ENCODE results near the gene HLA-DOB.

HLA-DOB gene

GRCh38 chr6:32849126-32849525 lies 32.3 kb upstream of the HLA-DOB start:
- no peak for DNase-seq
- Mint-ChIP-seq H3K4me3 (peak overlapping the region; percentile 97), H3K27me3 (no peaks in the 10 kb centered on the region), H3K27ac (peak overlapping the region; percentile 98), H3K9me3 (no peaks in the 10 kb centered on the region), H3K4me1 (peaks cover 66% of the 10 kb centered on the region), H3K36me3 (ENCODE audit: low read depth) (peaks cover 78% of the 10 kb centered on the region)
- ATAC-seq = no peak

- no peaks in the 10 kb centered on the region for H3K9me3 Mint-ChIP-seq
- H3K27me3 Mint-ChIP-seq = no peaks in the 10 kb centered on the region
- H3K4me1 Mint-ChIP-seq = peaks cover 67% of the 10 kb centered on the region
- peak overlapping the region; percentile 97 for H3K4me3 Mint-ChIP-seq
- ATAC-seq (no peak), DNase-seq (no peak)
- peak overlapping the region; percentile 98 for H3K27ac Mint-ChIP-seq
- peaks cover 85% of the 10 kb centered on the region for H3K36me3 Mint-ChIP-seq (ENCODE audit: low read depth)
Observed at GRCh38 chr6:32847795-32848194, 31.0 kb upstream of the HLA-DOB start.

DNA sequence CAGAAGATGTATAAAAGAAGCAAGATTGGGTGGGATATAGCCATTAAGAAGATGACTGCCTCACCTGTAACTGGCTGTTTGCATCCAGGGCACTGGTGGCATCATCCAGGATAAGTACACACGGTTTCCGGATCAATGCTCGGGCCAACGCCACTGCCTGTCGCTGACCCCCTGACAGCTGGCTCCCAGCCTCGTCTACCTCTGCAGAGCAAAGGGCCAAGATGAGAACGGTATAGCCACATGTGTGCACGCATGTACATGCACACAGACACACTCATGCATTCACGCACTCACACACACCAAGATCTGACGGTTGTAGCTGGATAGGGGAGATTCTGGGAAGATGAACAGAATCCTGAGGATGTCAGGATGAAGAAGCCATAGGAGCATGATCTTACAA lies 30.2 kb upstream of the HLA-DOB start:
- DNase-seq (no peak), ATAC-seq (no peak)
- Mint-ChIP-seq H3K36me3 (ENCODE audit: low read depth) (peaks cover 86% of the 10 kb centered on the region), H3K4me3 (peak overlapping the region; percentile 97), H3K27me3 (no peaks in the 10 kb centered on the region), H3K27ac (peak overlapping the region; percentile 98), H3K4me1 (peaks cover 71% of the 10 kb centered on the region), H3K9me3 (no peaks in the 10 kb centered on the region)

DNA sequence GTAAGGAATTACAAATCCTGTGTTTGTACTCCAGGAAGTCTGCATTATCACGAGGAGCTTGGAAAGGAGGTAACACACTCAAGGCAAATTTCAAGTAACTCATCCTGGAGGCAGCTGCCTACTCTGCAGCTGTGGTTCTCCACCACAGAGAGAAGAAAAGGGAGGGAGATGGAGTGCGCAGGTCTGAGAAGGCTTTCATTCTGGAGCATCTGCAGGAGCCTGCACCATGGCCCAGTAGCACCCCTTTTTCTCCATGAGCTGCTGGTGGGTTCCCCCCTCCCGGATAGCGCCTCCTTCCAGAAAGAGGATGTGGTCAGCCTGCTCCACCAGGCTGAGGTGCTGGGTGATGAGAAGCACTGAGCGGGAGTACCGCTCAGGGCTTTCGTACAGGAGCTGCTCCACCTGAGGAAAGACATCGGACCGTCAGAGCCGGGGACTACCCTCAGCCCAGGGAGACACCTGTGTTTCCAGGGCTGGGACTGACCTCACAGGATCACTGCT lies 28.6 kb upstream of the HLA-DOB start:
- Mint-ChIP-seq H3K27ac (peak overlapping the region; percentile 98), H3K4me3 (peak overlapping the region; percentile 97), H3K27me3 (no peaks in the 10 kb centered on the region), H3K36me3 (ENCODE audit: low read depth) (peaks cover 85% of the 10 kb centered on the region), H3K4me1 (peaks cover 72% of the 10 kb centered on the region), H3K9me3 (no peaks in the 10 kb centered on the region)
- DNase-seq = peak; percentile 52
- ATAC-seq = peak; percentile 30

DNA sequence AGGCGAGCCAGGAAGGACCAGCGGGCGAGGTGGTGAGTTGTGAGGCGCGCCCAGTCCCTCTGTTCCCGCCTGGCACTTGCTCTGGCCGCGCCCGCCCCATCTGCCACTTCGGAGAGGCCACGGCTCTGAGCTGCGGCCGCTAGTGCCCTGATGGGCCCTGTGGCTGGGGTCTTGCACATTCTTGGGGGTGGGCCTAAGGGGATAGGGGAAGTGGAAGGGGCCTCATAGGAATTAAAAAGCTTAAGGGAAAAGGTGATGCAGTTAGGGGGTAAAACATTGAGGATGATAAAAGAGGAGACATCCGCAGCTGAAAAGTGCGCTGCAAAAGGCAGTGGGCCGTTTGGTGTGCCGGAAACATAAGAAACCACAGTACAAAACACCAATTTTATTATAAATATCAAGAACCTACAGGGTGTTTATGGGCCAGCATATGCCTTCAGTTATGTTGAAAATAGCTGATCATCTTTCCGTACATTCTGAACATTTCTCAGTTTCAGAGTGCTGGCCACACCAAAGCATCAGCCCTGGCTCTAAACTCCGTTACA lies 28.1 kb upstream of the HLA-DOB start:
- Mint-ChIP-seq H3K4me3 (peak overlapping the region; percentile 97), H3K27ac (peak overlapping the region; percentile 98), H3K9me3 (no peaks in the 10 kb centered on the region), H3K27me3 (no peaks in the 10 kb centered on the region), H3K36me3 (ENCODE audit: low read depth) (peaks cover 85% of the 10 kb centered on the region), H3K4me1 (peaks cover 72% of the 10 kb centered on the region)
- no peak for ATAC-seq
- no peak for DNase-seq

GRCh38 chr6:32843979-32844838 lies 27.4 kb upstream of the HLA-DOB start, which contains the start of gene PSMB8:
PSMB8 (minus strand) TSS chr6:32844047; CDS start chr6:32843996, 51 bp downstream.
- H3K4me1 Mint-ChIP-seq = peaks cover 75% of the 10 kb centered on the region
- H3K27me3 Mint-ChIP-seq = no peaks in the 10 kb centered on the region
- DNase-seq = peak; percentile 97
- H3K27ac Mint-ChIP-seq = peak within 1 kb of the TSS; percentile 98
- ATAC-seq = peak; percentile 81
- no peaks in the 10 kb centered on the region for H3K9me3 Mint-ChIP-seq
- peak within 1 kb of the TSS; percentile 97 for H3K4me3 Mint-ChIP-seq
- H3K36me3 Mint-ChIP-seq (ENCODE audit: low read depth) = peaks cover 84% of the 10 kb centered on the region

- no peak for ATAC-seq
- peaks cover 76% of the 10 kb centered on the region for H3K36me3 Mint-ChIP-seq (ENCODE audit: low read depth)
Observed at GRCh38 chr6:32843331-32843978, 26.7 kb upstream of the HLA-DOB start.

DNA sequence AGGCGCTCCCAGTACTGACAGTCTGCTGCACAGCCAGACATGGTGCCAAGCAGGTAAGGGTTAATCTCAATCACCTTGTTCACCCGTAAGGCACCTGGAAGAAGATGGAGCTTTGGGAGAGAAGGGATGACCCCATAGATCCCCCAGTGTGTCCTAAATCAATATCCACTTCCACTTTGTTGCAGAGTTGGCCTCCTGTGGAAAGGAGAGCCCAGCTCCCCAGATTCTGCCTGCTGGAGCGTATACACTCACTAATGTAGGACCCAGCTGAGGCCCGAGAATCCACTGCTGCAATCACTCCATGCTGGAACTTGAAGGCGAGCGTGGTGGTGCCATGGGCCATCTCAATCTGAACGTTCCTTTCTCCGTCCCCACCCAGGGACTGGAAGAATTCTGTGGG lies 25.9 kb upstream of the HLA-DOB start:
- no peak for DNase-seq
- Mint-ChIP-seq H3K36me3 (ENCODE audit: low read depth) (peaks cover 69% of the 10 kb centered on the region), H3K4me3 (peak overlapping the region; percentile 97), H3K27me3 (no peaks in the 10 kb centered on the region), H3K4me1 (peaks cover 64% of the 10 kb centered on the region), H3K27ac (peak overlapping the region; percentile 98), H3K9me3 (no peaks in the 10 kb centered on the region)
- no peak for ATAC-seq

More at GRCh38 chr6:32843331-32843978, 26.7 kb upstream of the HLA-DOB start:
- H3K4me1 Mint-ChIP-seq = peaks cover 72% of the 10 kb centered on the region
- H3K4me3 Mint-ChIP-seq = peak overlapping the region; percentile 97
- H3K27ac Mint-ChIP-seq = peak overlapping the region; percentile 98
- H3K27me3 Mint-ChIP-seq = no peaks in the 10 kb centered on the region
- H3K9me3 Mint-ChIP-seq = no peaks in the 10 kb centered on the region
- no peak for DNase-seq

- Mint-ChIP-seq H3K4me3 (peak overlapping the region; percentile 97), H3K4me1 (peaks cover 63% of the 10 kb centered on the region), H3K27ac (peak overlapping the region; percentile 98), H3K36me3 (ENCODE audit: low read depth) (peaks cover 68% of the 10 kb centered on the region), H3K27me3 (no peaks in the 10 kb centered on the region), H3K9me3 (no peaks in the 10 kb centered on the region)
- no peak for DNase-seq
- no peak for ATAC-seq
Observed at GRCh38 chr6:32842021-32842650, 25.3 kb upstream of the HLA-DOB start.

GRCh38 chr6:32840604-32841246 lies 23.9 kb upstream of the HLA-DOB start:
- DNase-seq (peak; percentile 40), ATAC-seq (no peak)
- Mint-ChIP-seq H3K4me3 (peak overlapping the region; percentile 97), H3K27ac (peak overlapping the region; percentile 98), H3K27me3 (no peaks in the 10 kb centered on the region), H3K36me3 (ENCODE audit: low read depth) (peaks cover 68% of the 10 kb centered on the region), H3K4me1 (peaks cover 64% of the 10 kb centered on the region), H3K9me3 (no peaks in the 10 kb centered on the region)

DNA sequence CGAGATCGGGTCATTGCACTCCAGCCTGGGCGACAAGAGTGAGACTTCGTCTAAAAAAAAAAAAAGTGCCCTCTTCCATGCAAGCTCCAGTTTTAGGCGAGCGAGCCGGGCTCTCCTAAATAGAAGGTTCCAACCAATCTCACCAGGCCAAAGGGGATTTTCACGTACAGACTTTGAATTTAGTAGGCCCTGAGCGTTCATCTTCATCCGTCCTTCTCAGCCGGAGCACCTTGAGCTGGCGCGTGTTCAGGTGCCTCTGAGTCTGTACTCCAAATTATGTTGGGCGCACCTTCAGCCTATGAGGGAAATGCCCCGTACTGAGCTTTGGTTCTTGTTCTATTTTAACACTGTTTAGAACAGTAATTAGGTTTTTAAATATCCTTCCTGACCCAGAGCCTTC lies 22.6 kb upstream of the HLA-DOB start:
- Mint-ChIP-seq H3K4me3 (no peak overlapping the region), H3K27me3 (no peaks in the 10 kb centered on the region), H3K9me3 (no peaks in the 10 kb centered on the region), H3K36me3 (ENCODE audit: low read depth) (peaks cover 70% of the 10 kb centered on the region), H3K27ac (peak overlapping the region; percentile 98), H3K4me1 (peaks cover 71% of the 10 kb centered on the region)
- ATAC-seq (no peak), DNase-seq (no peak)

DNA sequence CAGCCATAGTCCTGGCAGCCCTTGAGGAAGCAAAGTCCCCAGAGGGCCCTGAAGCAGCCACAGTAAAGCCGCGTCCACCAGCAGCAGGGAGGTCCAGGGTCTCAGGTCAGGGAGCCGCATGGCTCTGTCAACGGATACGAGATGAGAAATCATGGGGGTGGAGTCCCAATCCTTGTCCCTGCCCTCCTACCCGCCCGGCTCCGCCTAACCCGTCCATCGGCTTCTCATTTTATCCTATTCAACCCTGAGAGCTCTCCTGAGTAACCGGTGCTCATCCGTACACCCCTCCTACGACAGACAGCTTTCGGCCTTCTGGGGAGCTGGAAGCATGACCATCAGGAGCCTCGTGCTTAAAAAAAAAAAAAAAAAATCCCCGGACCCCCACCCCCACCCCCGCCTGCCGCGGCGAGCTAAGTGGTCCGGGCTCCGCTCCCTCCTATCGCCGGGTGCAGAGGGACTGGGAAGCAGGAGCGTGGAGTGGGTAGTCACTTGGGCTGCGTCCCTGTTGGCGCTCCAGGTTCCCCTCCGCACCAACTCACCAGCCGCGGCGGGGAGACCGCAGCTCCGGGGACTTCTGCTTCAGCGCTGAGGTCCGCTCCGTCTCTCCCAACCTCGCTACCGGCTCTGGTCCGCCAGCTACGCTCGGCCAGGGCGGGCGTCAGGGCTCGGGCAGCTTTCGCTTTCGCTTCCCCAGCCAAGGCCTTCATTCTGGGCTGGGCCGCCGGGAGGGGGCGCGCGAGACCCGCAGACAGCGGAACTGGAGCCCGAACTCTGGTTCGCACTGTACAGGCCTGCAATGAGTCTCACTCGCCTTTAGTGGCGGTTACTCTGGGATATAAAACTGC lies 21.5 kb upstream of the HLA-DOB start, which contains the start of gene TAP2:
Gene TAP2, minus strand, starts transcription at position 626 of the 845 bp plus-strand sequence. Its CDS starts 506 bp downstream, at position 120.
- Mint-ChIP-seq H3K27me3 (no peaks in the 10 kb centered on the region), H3K36me3 (ENCODE audit: low read depth) (peaks cover 78% of the 10 kb centered on the region), H3K9me3 (peaks cover 4% of the 10 kb centered on the region), H3K4me3 (peak within 1 kb of the TSS; percentile 98), H3K4me1 (peaks cover 81% of the 10 kb centered on the region), H3K27ac (peak within 1 kb of the TSS; percentile 98)
- ATAC-seq (peak; percentile 89), DNase-seq (peak; percentile 99)

- H3K4me1 Mint-ChIP-seq = peaks cover 86% of the 10 kb centered on the region
- peaks cover 4% of the 10 kb centered on the region for H3K9me3 Mint-ChIP-seq
- ATAC-seq (no peak), DNase-seq (no peak)
- H3K36me3 Mint-ChIP-seq (ENCODE audit: low read depth) = peaks cover 79% of the 10 kb centered on the region
- peak overlapping the region; percentile 98 for H3K27ac Mint-ChIP-seq
- peak overlapping the region; percentile 98 for H3K4me3 Mint-ChIP-seq
- H3K27me3 Mint-ChIP-seq = no peaks in the 10 kb centered on the region
Observed at GRCh38 chr6:32837651-32838113, 20.9 kb upstream of the HLA-DOB start.

Data from activated naive CD8-positive, alpha-beta T cell treated with anti-CD3 and anti-CD28 coated beads, Interleukin-2, amount 50 U/mL, for 24 hours (primary cell).